Stimulated activated CD8-positive, alpha-beta memory T cell treated with anti-CD3 and anti-CD28 coated beads, Interleukin-2, amount 100 ng/mL, for 48 hours (primary cell): ENCODE data around the gene KCNF1.

Source experiments
- DNase-seq, 2 donors: peaks; one replicate each; pipeline ENCODE4 v3.0.0-alpha.2; 2020; ENCODE audit warnings: low read depth in 2 of 2

Gene KCNF1

GRCh38 chr2:10920764-10921388, 9.1 kb downstream of the KCNF1 start:
- no peak for DNase-seq

- no peak for DNase-seq
Measured at GRCh38 chr2:10921525-10921924, 9.8 kb downstream of the KCNF1 start.

- no peak for DNase-seq
Measured at GRCh38 chr2:10922307-10923007, 10.7 kb downstream of the KCNF1 start.

GRCh38 chr2:10923008-10923375, 11.3 kb downstream of the KCNF1 start:
- no peak for DNase-seq

- DNase-seq = no peak
Measured at GRCh38 chr2:10923965-10924364, 12.2 kb downstream of the KCNF1 start.

- no peak for DNase-seq
Measured at GRCh38 chr2:10924441-10924840, 12.7 kb downstream of the KCNF1 start.

- no peak for DNase-seq
Measured at GRCh38 chr2:10924859-10925258, 13.1 kb downstream of the KCNF1 start.

GRCh38 chr2:10926191-10926820, 14.6 kb downstream of the KCNF1 start:
- no peak for DNase-seq

GRCh38 chr2:10930721-10931516, 19.2 kb downstream of the KCNF1 start:
- DNase-seq = no peak

- DNase-seq = no peak
Measured at GRCh38 chr2:10931710-10932255, 20.0 kb downstream of the KCNF1 start.

- no peak for DNase-seq
Measured at GRCh38 chr2:10932345-10933151, 20.8 kb downstream of the KCNF1 start.

- no peak for DNase-seq
Measured at GRCh38 chr2:10933700-10934225, 22.0 kb downstream of the KCNF1 start.

- no peak for DNase-seq
Measured at GRCh38 chr2:10934308-10934978, 22.7 kb downstream of the KCNF1 start.

- no peak for DNase-seq
Measured at GRCh38 chr2:10934979-10935350, 23.2 kb downstream of the KCNF1 start.

- no peak for DNase-seq
Measured at GRCh38 chr2:10935366-10935918, 23.7 kb downstream of the KCNF1 start.

GRCh38 chr2:10935953-10936942, 24.5 kb downstream of the KCNF1 start:
- DNase-seq = no peak

- no peak for DNase-seq
Measured at GRCh38 chr2:10939058-10939457, 27.3 kb downstream of the KCNF1 start.

- DNase-seq = no peak
Measured at GRCh38 chr2:10940596-10940995, 28.9 kb downstream of the KCNF1 start.

- DNase-seq = no peak
Measured at GRCh38 chr2:10941383-10941782, 29.6 kb downstream of the KCNF1 start.
